DMS53 (cell line): ENCODE data around the gene FAM120AOS.

Source experiments
- DNase-seq: peaks from one replicate; lab custom pipeline; 2025; lab: John Stamatoyannopoulos, UW

Gene FAM120AOS

DNA sequence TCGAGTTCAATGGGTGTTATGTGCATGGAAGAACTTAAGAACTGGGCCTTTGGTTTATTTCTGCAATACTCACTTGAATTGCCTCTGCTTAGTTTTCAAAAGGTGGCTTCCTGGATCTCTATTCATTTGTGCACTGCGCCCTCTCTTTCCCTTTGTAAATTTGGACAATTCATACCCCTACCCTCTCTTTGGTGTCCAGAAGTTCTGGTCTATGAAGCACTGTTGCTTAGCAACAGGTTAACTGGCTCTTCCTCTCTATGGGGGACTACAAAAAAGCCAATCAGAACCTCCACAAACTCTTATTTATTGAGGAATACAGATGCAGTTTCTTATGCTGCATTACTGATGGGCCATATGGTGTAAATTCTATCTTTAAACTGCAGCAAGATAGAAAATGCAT lies 15.4 kb downstream of the FAM120AOS start:
- no peak for DNase-seq

DNA sequence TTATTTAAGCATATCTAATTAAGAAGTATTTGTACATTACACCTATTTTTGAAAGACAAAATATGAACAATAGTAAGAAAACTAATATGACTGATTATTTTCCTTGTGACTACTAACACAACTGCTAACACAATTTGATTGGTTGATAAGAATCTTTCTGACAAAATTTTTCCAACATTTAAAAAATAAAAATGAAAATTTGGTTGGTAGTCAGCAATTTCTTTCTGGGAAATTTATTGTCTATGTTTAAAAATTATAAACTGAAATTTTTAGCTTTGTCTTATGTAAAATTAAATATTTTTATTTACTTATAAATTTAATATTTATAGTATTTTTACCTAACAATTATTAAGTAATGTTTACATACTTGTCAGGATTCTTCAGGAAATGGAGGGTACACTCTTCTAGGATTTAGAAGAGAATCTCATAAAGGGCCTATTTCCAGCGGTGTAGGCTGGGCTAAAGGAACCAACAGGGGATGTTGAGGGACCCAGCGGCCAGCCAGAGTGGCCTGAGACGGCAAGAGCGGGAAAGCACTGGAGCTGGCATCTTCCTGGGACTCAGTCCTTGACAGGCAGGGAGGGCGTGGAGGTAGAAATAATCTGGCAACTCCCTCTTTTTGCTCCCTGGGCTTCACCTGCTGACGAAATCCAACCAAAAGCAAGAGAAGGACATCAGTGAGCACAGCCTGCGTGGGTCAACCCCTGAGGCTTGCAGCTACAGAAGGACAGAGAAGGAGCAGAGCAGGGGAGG lies 16.6 kb downstream of the FAM120AOS start:
- no peak for DNase-seq

DNA sequence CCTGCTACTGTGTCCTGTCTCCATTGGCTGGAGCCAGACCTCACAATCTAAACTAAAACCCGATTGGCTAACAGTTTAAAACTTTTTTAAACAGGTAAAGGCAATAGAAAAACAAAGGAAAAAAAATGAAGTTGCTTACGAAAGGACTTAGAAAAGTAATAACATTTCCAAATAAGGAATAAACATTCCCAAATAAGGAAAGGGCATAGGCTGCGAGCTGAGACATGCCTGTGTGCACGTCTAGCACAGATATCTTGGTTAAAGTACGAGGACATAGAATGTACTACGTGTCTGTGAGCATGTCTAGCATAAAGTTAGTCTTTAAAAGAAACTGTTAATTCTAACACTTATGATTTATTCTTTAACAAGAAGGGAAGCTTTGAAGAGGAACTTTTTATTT lies 17.2 kb downstream of the FAM120AOS start:
- no peak for DNase-seq

DNA sequence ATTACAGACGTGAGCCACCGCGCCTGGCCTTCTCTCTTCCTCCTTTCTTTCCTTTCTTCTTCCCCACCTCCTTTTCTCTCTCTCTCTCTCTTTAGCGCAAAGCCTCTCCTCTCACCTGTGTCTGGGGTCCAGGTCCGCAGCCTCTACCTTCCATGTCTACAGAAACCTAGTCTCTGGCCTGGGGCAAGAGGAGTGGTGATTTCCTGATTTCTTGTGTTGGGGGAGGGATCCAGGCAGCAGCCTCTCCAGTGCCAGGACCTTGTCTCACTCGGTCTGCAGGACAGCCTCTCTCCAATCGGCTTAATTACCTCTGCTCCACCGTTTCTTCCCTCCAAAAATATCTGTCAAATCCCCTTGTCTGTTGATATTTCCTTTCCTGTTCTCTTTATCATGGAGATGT lies 18.0 kb downstream of the FAM120AOS start:
- DNase-seq = no peak

DNA sequence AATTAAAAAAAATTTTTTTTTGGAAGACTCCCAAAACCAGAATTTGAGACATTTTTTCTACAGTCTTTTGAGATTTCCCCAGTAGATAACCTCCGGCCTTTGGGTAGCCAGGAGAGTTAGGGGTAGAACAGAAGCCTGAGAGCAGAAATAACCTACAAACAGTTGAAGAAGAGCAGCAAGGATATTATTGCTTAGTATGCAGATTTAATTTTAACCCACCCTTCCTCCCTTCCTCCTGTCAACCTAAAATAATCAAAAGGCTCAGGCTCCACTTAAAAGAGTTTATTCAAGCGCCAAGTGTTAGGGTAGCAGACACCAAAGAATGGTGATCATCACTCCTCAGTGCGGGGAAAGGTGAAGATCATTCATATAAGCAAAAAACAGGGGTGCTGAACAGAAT lies 19.3 kb downstream of the FAM120AOS start:
- DNase-seq = no peak

DNA sequence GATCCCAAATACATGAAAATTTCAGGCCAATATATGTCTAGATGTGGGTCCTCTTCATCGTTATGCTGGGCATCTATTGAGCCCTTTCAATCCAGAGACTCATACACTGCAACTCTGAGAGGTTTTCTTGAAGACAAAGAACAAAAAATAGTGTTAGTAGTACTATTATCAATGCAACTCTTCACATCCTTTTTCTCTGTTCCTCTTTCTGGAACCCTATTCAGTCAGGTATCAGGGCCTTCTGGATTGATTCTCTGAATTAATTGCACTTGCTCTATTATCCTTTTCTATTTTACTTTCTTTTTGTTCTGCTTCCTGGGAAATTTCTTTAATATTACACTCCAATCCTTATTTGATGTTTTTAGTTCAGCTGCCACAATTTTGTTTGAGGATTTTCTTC lies 20.4 kb downstream of the FAM120AOS start:
- no peak for DNase-seq

DNA sequence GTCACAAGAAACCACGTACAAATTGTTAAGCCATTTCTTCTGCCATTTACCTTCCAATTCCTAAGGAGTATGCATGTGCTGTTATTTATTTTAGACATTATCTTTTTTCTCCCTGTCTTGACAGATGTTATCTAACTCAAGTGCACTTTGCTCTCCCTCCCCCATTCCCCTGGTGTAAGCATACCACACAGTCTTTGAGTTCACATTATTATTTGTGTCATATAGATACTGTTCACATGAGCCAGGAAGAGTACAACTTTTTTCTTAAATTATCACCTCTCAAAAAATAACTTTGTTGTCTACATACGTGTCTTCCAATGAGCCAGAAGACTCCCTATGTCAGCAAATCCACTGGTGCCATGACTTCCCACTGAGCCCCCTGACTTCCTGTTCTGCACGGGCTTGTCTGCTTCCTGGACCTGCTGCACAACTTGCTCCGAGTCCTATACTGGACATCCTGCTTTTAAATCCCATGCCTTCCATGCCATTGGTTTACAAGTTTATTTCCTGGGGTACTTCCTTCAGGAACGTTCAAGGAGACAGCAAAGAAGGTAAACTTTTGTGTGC lies 21.8 kb downstream of the FAM120AOS start:
- no peak for DNase-seq

DNA sequence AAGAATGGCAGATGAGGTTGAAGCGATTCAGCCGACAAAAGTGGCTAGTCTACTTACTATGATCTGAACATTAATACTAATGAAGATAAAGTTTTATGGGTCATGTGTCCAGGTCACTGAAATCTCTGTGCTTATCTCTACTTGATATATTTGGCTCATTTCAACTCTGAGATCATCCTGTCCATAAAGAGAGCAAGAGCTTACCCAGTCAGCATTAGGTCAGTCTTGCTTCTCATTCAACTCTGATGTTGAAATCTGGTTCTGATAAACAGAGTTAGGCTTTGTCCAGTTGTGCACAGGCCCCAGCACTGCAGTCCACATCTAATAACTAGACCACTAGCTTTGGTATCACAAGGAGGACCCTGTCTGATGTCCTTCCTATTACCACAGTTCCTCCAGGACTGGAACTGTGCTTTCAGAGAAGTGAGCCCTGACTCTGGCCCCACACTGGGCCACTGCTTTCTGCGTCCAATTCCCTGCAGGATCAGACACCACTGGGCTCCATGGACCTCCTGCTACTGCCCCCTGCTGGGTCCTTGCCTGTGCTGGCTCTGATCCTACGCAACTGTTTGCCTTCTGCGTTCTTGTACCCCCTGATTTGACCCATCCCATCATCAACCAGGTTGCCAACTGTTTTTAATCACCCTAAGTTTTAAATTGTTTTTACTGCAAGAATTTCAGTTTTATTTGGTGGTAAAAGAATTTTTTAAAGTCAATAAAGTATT lies 25.6 kb downstream of the FAM120AOS start:
- DNase-seq = peak; percentile 2

DNA sequence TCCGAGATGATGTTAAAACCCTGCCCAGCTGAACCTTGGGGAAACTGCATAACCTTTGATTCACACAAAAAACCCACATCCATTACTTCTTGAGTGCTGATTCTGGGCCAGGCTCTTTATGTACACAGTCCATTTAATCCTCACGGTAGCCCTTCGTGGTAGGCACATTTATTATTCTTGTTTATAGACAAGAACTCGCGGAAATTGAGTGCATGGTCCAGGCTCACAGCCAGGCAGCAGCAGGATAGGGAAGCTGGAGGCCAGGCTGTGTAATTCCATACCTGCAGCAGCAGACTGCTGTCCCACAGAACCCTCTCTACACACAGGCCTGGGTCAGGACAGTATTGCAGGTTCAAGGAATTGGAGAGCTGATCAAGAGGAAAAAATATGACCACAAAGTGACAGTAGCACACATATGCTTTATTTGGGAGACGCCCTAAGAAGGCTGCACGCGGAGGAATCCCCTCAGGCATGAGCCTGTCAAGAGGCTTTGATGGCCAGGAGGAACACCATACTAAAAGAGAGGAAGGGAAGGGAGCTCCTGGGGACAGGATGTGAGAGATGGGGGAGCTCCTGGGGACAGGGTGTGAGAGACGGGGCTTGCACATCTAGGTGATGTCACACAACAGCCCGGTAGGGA lies 30.3 kb downstream of the FAM120AOS start:
- DNase-seq = no peak

DNA sequence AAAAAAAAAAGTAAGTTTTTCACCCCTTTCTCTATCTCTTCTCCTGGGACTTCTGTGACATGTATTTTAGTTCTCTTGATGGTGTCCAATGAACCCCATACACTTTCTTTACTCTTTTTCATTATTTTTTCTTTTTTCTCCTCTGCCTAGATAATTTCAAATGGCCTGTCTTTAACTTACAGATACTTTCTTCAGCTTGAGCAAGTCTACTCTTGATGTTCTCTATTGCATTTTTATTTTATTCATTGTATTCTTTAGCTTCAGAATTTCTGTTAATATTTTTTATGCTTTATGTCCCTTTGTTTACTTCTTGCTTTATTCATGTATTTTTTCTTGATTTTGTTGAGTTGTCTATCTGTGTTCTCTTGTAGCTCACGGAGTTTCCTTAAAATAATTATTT lies 34.4 kb downstream of the FAM120AOS start:
- DNase-seq = no peak

DNA sequence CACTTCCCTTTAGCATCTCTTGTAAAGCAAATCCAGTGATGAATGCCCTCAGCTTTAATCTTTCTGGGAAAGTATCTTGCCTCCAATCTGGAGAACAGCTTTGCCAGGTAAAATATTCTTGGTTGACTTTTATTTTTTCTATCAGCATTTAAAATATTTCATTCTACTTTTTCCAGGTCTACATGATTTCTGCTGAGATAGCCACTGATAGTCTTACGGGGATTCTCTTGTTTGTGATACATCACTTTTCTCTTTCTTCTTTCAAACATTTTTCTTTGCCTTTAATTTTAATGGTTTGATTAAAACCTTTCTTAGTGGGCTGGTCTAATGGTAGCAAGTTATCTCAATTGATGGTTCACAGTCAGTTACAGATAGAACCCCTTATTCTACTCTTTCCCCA lies 35.8 kb downstream of the FAM120AOS start:
- DNase-seq = no peak

DNA sequence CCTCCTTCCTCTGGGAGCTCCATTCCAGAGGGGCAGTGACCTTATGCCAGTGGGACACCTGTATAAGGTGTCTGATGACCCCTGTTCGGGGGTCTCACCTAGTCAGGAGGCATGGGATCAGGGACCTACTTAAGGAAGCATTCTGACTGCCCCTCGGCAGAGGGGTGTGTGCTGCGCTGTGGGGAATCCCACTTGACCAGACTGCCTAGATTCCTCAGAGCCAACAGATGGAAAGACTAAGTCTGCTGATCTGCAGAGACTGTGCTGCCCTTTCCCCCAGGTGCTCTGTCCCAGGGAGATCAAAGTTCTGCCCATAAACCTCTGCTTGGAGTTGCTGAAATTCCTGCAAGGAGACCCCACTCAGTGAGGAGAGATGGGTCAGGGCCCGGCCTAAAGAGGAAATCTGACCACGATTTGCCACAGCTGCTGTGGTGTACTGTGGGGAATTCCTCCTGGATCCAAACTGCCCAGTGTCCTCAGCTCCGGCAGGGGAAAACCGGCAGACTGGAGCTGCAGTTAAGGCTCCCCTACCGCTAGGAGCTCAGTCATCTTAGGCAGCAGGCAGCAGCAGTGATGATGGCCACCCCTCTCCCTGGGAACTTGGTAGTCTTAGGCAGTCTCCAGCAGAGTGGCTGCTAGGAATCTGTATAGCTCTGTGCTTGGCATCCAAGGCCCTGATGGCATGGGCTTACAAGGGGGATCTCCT lies 36.7 kb downstream of the FAM120AOS start:
- no peak for DNase-seq

DNA sequence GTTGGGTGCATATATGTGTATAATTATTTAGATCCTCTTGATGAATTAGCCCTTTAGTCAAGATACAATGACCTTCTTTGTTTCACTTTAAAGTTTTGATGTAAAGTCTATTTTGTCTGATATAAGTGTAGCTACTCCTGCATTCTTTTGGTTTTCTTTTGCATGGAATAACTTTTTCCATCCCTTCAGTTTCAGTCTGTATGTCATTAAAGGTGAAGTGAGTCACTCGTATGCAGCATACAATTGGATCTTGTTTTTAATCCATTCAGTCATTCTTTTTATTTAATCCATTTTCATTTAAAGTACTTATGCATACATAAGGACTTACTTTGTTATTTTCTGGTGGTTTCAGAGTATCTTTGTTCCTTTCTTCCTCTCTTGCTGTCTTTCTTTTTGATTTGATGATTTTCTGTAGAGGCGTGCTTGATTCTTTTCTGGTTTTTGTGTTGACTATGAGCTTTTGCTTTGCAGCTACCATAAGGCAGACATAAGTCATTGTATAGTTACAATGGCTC lies 38.1 kb downstream of the FAM120AOS start:
- DNase-seq = no peak

DNA sequence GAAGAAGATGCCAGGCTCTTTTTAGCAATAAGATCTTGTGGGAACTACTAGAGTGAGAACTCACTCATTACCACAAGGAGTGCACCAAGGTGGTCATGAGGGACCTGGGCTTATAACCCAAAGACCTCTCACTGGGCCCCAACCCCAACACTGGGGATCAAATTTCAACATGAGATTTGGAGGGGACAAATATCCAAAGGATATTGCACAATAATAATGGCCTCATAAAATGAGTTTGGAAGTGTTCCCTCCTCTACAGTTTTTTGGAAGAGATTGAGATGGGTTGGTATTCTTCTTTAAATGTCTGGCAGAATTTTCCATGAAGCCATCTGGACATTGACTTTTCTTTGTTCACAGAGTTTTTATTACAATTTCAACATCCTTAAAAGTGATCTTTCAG lies 39.9 kb downstream of the FAM120AOS start:
- no peak for DNase-seq

DNA sequence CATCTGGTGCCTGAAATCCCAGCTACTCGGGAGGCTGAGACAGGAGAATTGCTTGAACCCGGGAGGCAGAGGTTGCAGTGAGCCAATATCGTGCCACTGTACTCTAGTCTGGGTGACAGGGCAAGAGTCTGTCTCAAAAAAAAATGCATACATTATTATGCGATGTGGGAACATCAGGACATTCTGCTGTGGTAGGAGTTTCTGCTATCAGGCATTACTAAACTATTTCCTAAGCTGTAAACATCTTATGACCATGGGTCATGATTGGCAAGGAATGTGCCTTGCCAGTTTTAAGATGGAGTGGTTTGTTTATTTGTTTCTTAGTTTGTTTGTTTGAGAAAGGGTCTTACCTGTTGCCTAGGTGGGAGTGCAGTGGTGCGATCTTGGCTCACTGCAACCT lies 47.0 kb downstream of the FAM120AOS start:
- DNase-seq = no peak

DNA sequence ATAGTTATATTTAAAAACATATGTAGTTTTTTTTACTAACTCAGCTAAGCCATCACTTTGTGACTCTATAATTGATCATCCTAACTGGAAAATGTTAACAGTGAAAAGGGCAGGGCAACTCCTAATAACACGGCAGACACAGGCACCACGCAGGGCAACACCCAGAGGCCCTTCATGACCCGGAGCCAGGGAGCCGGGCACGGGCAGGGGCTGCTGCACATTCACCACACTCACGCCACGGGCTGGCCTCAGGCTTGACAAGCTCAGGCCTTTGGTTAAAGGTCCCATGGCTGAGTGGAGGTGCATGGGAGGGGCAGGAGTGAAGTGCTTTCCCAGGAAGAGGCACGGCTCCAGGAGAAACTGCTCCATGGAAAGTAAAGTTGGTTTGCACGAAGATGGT lies 54.9 kb downstream of the FAM120AOS start:
- no peak for DNase-seq

DNA sequence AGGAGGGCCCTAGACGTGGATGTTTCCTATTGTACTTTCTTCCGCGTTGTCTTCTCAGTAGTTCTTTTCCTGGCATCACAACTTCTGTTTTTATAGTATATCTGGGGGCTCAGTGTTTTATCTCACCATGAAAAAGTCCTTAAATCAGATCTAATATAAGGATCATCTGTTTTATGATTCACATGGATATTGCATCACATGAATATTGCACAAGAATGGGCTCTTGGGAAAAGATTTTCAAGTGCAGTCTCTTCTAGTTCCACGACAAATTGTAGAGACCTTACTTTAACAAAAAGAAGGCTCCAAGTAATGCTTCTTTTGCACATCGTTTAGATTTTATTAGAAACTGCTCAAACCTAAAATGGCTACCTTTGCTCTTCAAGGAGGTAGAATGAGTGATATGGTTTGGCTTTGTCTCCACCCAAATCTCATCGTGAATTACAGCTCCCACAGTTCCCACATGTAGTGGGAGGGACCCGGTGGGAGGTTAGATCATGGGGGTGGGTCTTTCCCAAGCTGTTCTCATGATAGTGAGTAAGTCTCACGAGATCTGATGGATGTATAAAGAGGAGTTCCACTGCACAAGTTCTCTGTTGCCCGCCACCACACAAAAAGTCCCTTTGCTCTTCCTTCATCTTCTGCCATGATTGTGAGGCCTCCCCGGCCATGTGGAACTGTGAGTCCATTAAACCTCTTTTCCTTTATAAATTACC lies 55.6 kb downstream of the FAM120AOS start:
- DNase-seq = no peak
